SU-DHL-6 (cell line): ENCODE measurements around the gene CYBA.

Source experiments
- CTCF ChIP-seq: fragments of 200-600 bp; sonication (generic); IDR thresholded peaks from one replicate; pipeline ENCODE4 v1.5.1; 2017; ENCODE audit warnings: antibody characterized with exemption, mild to moderate bottlenecking, low read length, moderate library complexity; ENCODE audit not compliant: insufficient read depth, poor library complexity, severe bottlenecking
- EZH2phosphoT487 ChIP-seq: fragments of 200-600 bp; sonication (generic), shearing (Covaris generic); conservative IDR thresholded peaks from 2 replicates; pipeline ENCODE4 v1.6.1; 2018; ENCODE audit warnings: mild to moderate bottlenecking, antibody characterized with exemption, low read length, moderate library complexity, mixed read lengths

GRCh38 chr16:88651989-88652761 lies 1.3 kb upstream of the CYBA start:
- no peak for TF ChIP-seq CTCF
- TF ChIP-seq EZH2phosphoT487 = no peak
